HS-5 (cell line): ENCODE data around the gene SDF2.

Source experiments
- DNase-seq: peaks from one replicate; pipeline ENCODE4 v3.0.0-alpha.2; 2012; ENCODE audit warnings: low read depth

The SDF2 gene

GRCh38 chr17:28661635-28662526 is at the start of gene SDF2, which contains the start of gene SUPT6H:
Gene SDF2, minus strand, starts transcription at chr17:28661906. Its CDS starts 30 bp downstream, at chr17:28661876.
Gene SUPT6H, plus strand, starts transcription at chr17:28662205. Its CDS starts 11,197 bp downstream, at chr17:28673402.
- DNase-seq = peak; percentile 63

- DNase-seq = peak; percentile 67
These were observed 49.4 kb upstream of the SDF2 start for GRCh38 chr17:28710861-28711722.

GRCh38 chr17:28707339-28707720 is 45.6 kb upstream of the SDF2 start:
- no peak for DNase-seq

GRCh38 chr17:28706471-28707338 is 45.0 kb upstream of the SDF2 start:
- DNase-seq = no peak

GRCh38 chr17:28705728-28706334 is 44.1 kb upstream of the SDF2 start:
- DNase-seq = no peak

GRCh38 chr17:28705074-28705659 is 43.5 kb upstream of the SDF2 start:
- no peak for DNase-seq

- no peak for DNase-seq
These were observed 42.6 kb upstream of the SDF2 start for GRCh38 chr17:28704219-28704858.

- DNase-seq = no peak
These were observed 42.0 kb upstream of the SDF2 start for GRCh38 chr17:28703552-28704218.

GRCh38 chr17:28702752-28703150 is 41.0 kb upstream of the SDF2 start:
- no peak for DNase-seq

- DNase-seq = no peak
These were observed 40.5 kb upstream of the SDF2 start for GRCh38 chr17:28702026-28702751.

- no peak for DNase-seq
These were observed 39.3 kb upstream of the SDF2 start for GRCh38 chr17:28700830-28701492.

- no peak for DNase-seq
These were observed 38.6 kb upstream of the SDF2 start for GRCh38 chr17:28700278-28700677.

GRCh38 chr17:28698253-28698941 is 36.7 kb upstream of the SDF2 start:
- DNase-seq = no peak

- no peak for DNase-seq
These were observed 32.2 kb upstream of the SDF2 start for GRCh38 chr17:28693869-28694268.

GRCh38 chr17:28689011-28689410 is 27.3 kb upstream of the SDF2 start:
- DNase-seq = no peak

GRCh38 chr17:28688481-28688880 is 26.8 kb upstream of the SDF2 start:
- no peak for DNase-seq

- no peak for DNase-seq
These were observed 24.6 kb upstream of the SDF2 start for GRCh38 chr17:28686296-28686695.

GRCh38 chr17:28685366-28685765 is 23.7 kb upstream of the SDF2 start:
- no peak for DNase-seq
